ENCODE data around the gene JAK3.

DNA sequence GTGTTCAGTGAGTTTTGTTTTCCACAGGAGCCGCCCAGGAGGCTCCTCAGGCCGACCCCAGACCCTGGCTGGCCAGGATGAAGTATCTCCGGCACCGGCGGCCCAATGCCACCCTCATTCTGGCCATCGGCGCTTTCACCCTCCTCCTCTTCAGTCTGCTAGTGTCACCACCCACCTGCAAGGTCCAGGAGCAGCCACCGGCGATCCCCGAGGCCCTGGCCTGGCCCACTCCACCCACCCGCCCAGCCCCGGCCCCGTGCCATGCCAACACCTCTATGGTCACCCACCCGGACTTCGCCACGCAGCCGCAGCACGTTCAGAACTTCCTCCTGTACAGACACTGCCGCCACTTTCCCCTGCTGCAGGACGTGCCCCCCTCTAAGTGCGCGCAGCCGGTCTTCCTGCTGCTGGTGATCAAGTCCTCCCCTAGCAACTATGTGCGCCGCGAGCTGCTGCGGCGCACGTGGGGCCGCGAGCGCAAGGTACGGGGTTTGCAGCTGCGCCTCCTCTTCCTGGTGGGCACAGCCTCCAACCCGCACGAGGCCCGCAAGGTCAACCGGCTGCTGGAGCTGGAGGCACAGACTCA, 40.0 kb downstream of the JAK3 start:
- TF ChIP-seq, protein P1, sequence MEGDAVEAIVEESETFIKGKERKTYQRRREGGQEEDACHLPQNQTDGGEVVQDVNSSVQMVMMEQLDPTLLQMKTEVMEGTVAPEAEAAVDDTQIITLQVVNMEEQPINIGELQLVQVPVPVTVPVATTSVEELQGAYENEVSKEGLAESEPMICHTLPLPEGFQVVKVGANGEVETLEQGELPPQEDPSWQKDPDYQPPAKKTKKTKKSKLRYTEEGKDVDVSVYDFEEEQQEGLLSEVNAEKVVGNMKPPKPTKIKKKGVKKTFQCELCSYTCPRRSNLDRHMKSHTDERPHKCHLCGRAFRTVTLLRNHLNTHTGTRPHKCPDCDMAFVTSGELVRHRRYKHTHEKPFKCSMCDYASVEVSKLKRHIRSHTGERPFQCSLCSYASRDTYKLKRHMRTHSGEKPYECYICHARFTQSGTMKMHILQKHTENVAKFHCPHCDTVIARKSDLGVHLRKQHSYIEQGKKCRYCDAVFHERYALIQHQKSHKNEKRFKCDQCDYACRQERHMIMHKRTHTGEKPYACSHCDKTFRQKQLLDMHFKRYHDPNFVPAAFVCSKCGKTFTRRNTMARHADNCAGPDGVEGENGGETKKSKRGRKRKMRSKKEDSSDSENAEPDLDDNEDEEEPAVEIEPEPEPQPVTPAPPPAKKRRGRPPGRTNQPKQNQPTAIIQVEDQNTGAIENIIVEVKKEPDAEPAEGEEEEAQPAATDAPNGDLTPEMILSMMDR (IDR thresholded peaks at IDR 0.05) = no peak
- no peak for TF ChIP-seq POLR2A (IDR thresholded peaks at IDR 0.05)

All from ovary (tissue), 3 donors.